ENCODE data around the gene BRSK1.

Gene BRSK1

GRCh38 chr19:55275851-55276719, 7.7 kb upstream of the BRSK1 start:
- DNase-seq: no peak

DNA sequence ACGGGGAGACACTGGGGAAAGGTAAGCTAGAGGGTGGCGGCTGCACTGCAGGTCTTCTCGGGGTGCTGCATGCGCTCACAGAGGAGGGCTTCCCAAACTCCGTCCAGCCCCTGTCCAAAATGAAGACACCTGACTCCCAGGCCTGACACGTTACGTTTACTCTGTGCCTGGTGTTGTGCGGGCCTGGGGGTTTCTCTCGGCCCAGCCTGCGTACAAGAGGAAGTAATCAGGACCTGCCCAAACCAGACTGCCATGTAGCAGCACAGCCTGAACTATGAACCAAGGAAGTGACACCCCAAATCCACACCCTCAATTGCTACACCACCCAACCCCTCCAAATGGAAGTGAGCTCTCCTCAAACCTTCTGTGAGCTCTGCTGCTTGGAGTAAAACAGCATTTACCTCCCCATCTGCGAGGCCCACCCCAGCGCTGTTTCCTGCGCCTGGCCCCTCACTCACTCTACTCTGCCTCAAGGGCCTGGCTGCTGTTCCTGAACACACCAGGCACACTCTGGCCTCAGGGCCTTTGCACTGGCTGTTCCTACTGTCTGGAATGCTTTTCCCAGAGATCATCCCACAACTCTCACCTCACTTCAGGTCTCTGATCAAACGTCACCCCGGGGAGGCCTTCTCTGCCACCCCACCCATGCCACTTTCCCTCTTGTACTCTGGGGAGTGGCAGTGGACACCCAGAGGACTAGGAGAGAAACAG, 6.9 kb upstream of the BRSK1 start:
- no peak for DNase-seq

- DNase-seq: no peak
These were observed 6.3 kb upstream of the BRSK1 start for GRCh38 chr19:55277494-55277893.

- no peak for DNase-seq
These were observed 5.2 kb upstream of the BRSK1 start for GRCh38 chr19:55278391-55279135.

DNA sequence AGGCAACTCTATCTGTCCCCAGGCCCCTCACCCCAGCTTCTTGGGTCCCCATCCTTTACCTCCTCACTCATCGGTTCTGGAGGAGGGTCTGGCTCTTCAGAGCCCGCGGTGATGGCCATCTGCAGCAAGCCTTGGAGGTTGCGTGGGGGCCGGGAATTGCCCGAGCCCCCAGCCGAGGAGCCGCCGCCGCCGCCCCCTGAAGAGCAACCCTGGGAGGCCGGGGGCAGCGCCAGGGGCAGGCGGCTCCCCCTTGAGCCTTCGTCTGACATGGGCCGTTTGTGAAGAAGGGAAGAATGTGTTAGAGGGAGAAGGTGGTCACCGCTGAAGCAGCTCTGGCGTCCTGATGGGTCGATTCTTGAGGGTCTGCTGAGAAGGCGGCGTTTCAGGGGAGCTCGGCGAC, 4.5 kb upstream of the BRSK1 start:
- DNase-seq: no peak

GRCh38 chr19:55279770-55280643, 3.8 kb upstream of the BRSK1 start, which contains the start of gene HSPBP1:
TSS of gene HSPBP1 (minus strand) at chr19:55280110. CDS start at chr19:55279608, 502 bp downstream.
- DNase-seq: peak; percentile 96

GRCh38 chr19:55284405-55285058, 735 bp downstream of the BRSK1 start:
- DNase-seq: no peak

- no peak for DNase-seq
These were observed 1.6 kb downstream of the BRSK1 start for GRCh38 chr19:55285229-55285890.

DNA sequence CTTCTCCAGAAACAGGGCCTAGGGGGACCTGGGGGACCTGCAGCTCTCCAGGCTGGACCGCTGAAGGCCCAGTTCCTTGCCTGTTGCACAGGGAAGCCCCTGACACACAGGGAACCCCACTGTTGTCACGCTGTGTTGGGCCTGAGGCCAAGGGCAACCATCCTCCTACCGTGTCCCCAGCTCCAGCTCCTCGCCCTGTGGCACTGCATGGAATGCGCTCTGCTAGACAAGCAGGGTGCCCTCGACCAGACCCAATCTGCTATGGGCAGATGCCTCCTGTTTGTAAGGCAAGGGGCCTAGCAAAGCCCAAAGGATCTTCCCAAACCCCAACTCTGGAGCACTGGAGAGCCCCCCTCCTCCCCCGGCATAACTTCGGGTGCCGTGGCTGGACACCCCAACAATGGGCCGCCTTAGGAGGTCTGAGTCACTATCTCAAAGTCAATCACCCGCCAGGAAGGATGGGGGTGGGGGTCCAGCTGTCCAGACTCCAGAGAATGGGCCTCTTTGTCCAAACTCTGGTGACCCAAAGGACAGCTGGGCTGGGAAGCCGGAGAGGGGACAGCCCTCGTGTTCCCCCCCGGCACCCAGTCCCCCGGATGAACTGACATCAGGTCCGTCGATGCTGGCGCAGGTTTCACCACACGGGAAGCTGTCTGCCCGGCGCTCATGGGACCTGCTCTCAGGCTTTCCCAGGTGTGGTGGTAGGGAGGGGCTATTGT, 3.7 kb downstream of the BRSK1 start:
- no peak for DNase-seq

DNA sequence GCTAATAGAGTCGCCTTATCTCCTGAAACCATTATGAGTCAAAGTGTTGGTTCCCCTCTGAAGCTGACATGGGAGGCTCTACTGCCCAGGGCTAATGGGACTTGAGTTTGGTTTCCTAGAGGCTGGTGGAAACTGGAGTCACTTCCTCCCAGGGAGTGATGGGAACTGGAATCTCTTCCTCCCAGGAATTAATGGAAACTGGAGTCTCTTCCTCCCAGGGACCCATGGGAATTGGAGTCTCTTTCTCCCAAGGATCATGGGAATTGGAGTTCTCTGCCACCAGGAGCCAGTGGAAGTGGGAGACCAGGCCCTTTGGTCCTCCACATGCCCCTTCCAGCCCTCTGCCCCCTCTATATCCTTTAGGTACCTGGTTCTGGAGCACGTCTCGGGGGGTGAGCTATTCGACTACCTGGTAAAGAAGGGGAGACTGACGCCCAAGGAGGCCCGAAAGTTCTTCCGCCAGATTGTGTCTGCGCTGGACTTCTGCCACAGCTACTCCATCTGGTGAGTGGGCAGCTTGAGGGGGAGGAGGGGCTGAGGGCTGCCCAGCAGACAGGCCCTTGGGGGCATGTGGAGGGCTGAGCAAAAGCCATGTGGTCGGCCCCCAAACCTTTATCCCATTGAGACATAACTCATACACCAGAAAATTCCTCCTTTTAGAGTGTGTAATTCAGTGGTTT, 5.5 kb downstream of the BRSK1 start:
- no peak for DNase-seq

GRCh38 chr19:55297267-55297666, 13.5 kb downstream of the BRSK1 start:
- DNase-seq: peak; percentile 9

- no peak for DNase-seq
These were observed 16.2 kb downstream of the BRSK1 start for GRCh38 chr19:55299991-55300390.

- no peak for DNase-seq
These were observed 17.2 kb downstream of the BRSK1 start for GRCh38 chr19:55300886-55301458.

- DNase-seq: peak; percentile 94
These were observed 17.9 kb downstream of the BRSK1 start for GRCh38 chr19:55301459-55302317.

DNA sequence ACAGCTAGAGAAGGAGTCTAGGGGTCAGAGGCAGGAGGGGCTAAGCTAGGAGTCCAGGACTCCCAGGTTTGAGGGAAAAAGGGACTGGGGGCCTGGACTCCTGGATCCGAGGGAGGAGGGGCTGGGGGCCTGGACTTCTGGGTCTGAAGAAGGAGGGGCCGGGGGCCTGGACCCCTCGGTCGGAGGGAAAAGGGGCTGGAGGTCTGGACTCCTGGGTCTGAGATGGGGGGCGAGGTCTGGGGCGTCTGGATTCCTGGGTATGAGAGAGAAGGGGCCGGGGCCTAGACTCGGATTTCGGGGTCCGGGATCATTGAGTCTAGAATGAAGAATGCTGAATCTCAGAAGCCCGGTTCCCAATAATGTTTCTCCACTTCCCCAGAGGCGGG, 18.5 kb downstream of the BRSK1 start:
- no peak for DNase-seq

DNA sequence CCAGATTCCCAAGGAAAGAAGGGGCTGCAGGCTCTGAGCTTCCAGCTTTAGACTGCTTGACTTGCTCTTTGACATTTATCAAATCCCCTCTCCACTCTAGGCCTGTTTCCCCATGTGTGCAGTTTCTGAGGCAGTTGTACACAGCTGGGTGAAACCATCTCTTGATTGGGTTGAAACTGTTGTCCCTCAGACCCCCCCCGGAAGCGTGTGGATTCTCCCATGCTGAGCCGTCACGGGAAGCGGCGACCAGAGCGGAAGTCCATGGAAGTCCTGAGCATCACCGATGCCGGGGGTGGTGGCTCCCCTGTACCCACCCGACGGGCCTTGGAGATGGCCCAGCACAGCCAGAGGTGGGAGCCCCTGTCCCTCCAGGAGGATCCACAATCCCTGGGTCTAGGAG, 19.7 kb downstream of the BRSK1 start:
- DNase-seq: no peak

GRCh38 chr19:55304279-55304978, 20.6 kb downstream of the BRSK1 start:
- DNase-seq: peak; percentile 75

DNA sequence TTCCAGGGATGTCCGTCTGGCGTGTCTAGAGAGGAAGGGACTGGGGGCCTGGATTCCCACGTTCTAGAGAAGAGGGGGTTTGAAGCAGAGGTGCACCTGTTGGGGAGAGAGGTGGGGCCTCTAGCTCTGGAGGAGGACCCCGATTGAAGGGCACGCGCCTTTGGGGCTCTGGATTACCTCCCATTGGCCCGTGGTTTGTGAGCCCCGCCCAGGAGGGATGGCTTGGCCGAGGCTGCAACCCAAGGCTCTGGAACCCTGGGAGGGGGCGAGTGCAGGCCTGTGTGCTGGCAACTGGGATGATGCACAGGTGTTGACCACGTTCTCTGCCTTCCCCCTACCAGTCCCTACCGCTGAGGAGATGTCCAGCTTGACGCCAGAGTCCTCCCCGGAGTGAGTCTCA, 21.2 kb downstream of the BRSK1 start:
- DNase-seq: no peak

Data from hematopoietic multipotent progenitor cell treated with erythropoietin and hydrocortisone succinate and interleukin-3 and kit ligand, for 6 days (in vitro differentiated cells).